Measurements from ENCODE around the gene MORN1. TPM values are rescaled to one million over a fixed set of nuclear protein-coding genes. Genes with fewer than 3 reads are reported as not detected.

MORN1 gene
- total and polyA plus RNA-seq, 2 donors (not counting 3 experiments of a cell fraction or from before 2014, with no cell fraction given), result 4.3 to 6.4 TPM

DNA sequence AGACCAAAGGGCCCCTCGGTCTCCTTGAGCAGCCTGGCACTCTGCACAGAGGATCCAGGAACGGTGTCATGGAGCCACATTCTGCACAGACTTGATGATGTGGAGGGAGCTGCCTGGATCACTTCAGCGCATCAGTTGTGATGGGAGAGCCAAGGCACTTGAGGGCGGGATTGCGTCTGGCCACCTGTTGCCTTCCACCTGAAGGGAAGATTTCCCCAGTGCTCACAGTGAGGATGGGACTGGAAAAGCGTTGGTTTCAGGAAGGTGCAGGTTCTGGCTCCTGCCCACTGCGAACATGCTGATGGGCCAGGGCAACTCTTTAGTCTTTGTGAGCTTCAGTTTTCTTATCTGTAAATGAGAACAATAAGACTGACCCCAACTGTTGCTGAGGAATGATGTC is 2.9 kb upstream of the MORN1 start:
- FAIRE-seq, result no peak
- no peak for TF ChIP-seq FOS (IDR thresholded peaks at IDR 0.05; ENCODE audit: borderline replicate concordance, insufficient read depth, low read length)
- TF ChIP-seq MYC (IDR thresholded peaks at IDR 0.05; ENCODE audit: low read depth, low read length), result no peak
- H2AFZ ChIP-seq (ENCODE audit: low read depth, low read length), result no peak overlapping the region
- CTCF ChIA-PET, result interaction anchor here (1.0 to 1.1 kb wide), 2 partner anchors 10 to 13 kb away, joined by 3 read pairs; no protein-coding TSS in a partner anchor
- BruUV-seq (replicated peaks), result no TSS peak
- no peak overlapping the region for H3K9ac ChIP-seq (replicated peaks; ENCODE audit: extremely low read depth, insufficient read depth, low read length)
- no peak for DNase-seq (ENCODE audit: low read depth, low spot score)
- intact Hi-C loops (cut with micrococcal nuclease), result no loop called here
- POLR2A ChIA-PET, result no interaction called here
- no peak overlapping the region for H3K27ac ChIP-seq (ENCODE audit: insufficient read depth, low read depth, low read length)
- H3K79me2 ChIP-seq (ENCODE audit: control insufficient read depth, insufficient read depth, low read length), result peaks cover 38% of the 10 kb centered on the region
- no peak overlapping the region for H3K4me2 ChIP-seq (ENCODE audit: insufficient read depth, low read length)
- dilution Hi-C loops (cut with MboI; ENCODE audit: extremely low pct_ligation_motif_present, low sequenced_read_pairs), result no loop called here
- H3K27me3 ChIP-seq (ENCODE audit: control insufficient read depth in 2 of 2, insufficient read depth in 2 of 2, low read length in 2 of 2), result no peaks in the 10 kb centered on the region
- H3K4me3 ChIP-seq (replicated peaks in 1 of 3; ENCODE audit: insufficient read depth in 1 of 3, low read depth in 1 of 3, low read length in 3 of 3), result no peak overlapping the region
- H4K20me1 ChIP-seq (replicated peaks; ENCODE audit: control insufficient read depth, extremely low read depth, insufficient read depth, low read length), result no peaks in the 10 kb centered on the region
- peaks cover 16% of the 10 kb centered on the region for H3K4me1 ChIP-seq (ENCODE audit: control insufficient read depth, extremely low read depth, insufficient read depth, low read length)
- no peaks in the 10 kb centered on the region for H3K9me3 ChIP-seq (replicated peaks; ENCODE audit: control insufficient read depth, insufficient read depth, low read length)
- H3K36me3 ChIP-seq (ENCODE audit: control insufficient read depth in 2 of 2, extremely low read depth in 1 of 2, insufficient read depth in 2 of 2, low read length in 2 of 2), result peaks cover 8 to 32% of the 10 kb centered on the region in 2 experiments
- no peaks in the 10 kb centered on the region for H3K9me1 ChIP-seq (replicated peaks; ENCODE audit: control insufficient read depth, extremely low read depth, insufficient read depth, low read length)

DNA sequence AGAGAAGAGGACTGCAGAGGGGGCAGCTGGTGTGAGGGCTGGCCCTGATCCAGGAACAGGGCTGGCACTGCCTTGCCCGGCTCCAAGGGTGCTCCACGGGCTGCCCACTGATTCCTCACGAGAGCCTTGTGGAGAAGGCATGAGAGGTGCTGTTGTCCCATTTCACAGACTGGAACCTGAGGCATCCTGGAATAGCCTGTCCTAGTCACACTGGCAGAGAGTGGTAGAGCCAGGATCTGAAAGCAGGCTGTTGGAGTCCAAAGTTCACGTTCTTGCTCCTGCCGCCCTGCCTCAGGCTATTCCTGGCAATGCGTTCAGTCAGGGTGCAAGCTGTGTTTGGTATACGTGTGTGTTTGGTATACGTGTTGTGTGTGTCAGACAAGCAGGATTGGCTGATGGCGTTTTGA is 2.1 kb upstream of the MORN1 start:
- no peak for FAIRE-seq

More for the DNA sequence above, 2.1 kb upstream of the MORN1 start:
- intact Hi-C loops (cut with micrococcal nuclease), result no loop called here
- BruUV-seq (replicated peaks), result no TSS peak
- Histone ChIP-seq H3K36me3 (ENCODE audit: control insufficient read depth in 2 of 2, extremely low read depth in 1 of 2, insufficient read depth in 2 of 2, low read length in 2 of 2) (peaks cover 7 to 28% of the 10 kb centered on the region in 2 experiments), H3K9ac (replicated peaks; ENCODE audit: extremely low read depth, insufficient read depth, low read length) (no peak overlapping the region), H3K4me3 (replicated peaks in 1 of 3; ENCODE audit: insufficient read depth in 1 of 3, low read depth in 1 of 3, low read length in 3 of 3) (no peak overlapping the region), H3K79me2 (ENCODE audit: control insufficient read depth, insufficient read depth, low read length) (peaks cover 37% of the 10 kb centered on the region), H3K27me3 (ENCODE audit: control insufficient read depth in 2 of 2, insufficient read depth in 2 of 2, low read length in 2 of 2) (no peaks in the 10 kb centered on the region), H4K20me1 (replicated peaks; ENCODE audit: control insufficient read depth, extremely low read depth, insufficient read depth, low read length) (no peaks in the 10 kb centered on the region), H3K4me1 (ENCODE audit: control insufficient read depth, extremely low read depth, insufficient read depth, low read length) (peaks cover 16% of the 10 kb centered on the region), H3K27ac (ENCODE audit: insufficient read depth, low read depth, low read length) (no peak overlapping the region), H3K9me3 (replicated peaks; ENCODE audit: control insufficient read depth, insufficient read depth, low read length) (no peaks in the 10 kb centered on the region), H3K9me1 (replicated peaks; ENCODE audit: control insufficient read depth, extremely low read depth, insufficient read depth, low read length) (no peaks in the 10 kb centered on the region), H3K4me2 (ENCODE audit: insufficient read depth, low read length) (no peak overlapping the region), H2AFZ (ENCODE audit: low read depth, low read length) (no peak overlapping the region)
- DNase-seq (ENCODE audit: low read depth, low spot score), result no peak
- POLR2A ChIA-PET, result no interaction called here
- TF ChIP-seq GATA2 (IDR thresholded peaks at IDR 0.05; ENCODE audit: insufficient read depth, insufficient read length, low read depth, low read length), result no peak
- TF ChIP-seq POLR2A (IDR thresholded peaks at IDR 0.05; ENCODE audit: low read depth, low read length), result no peak
- TF ChIP-seq MYC (IDR thresholded peaks at IDR 0.05; ENCODE audit: low read depth, low read length), result no peak
- TF ChIP-seq, protein P1, sequence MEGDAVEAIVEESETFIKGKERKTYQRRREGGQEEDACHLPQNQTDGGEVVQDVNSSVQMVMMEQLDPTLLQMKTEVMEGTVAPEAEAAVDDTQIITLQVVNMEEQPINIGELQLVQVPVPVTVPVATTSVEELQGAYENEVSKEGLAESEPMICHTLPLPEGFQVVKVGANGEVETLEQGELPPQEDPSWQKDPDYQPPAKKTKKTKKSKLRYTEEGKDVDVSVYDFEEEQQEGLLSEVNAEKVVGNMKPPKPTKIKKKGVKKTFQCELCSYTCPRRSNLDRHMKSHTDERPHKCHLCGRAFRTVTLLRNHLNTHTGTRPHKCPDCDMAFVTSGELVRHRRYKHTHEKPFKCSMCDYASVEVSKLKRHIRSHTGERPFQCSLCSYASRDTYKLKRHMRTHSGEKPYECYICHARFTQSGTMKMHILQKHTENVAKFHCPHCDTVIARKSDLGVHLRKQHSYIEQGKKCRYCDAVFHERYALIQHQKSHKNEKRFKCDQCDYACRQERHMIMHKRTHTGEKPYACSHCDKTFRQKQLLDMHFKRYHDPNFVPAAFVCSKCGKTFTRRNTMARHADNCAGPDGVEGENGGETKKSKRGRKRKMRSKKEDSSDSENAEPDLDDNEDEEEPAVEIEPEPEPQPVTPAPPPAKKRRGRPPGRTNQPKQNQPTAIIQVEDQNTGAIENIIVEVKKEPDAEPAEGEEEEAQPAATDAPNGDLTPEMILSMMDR (IDR thresholded peaks at IDR 0.05; ENCODE audit: extremely low read depth in 1 of 2, insufficient read depth in 1 of 2, low read depth in 1 of 2, low read length in 2 of 2), result no peak
- dilution Hi-C loops (cut with MboI; ENCODE audit: extremely low pct_ligation_motif_present, low sequenced_read_pairs), result no loop called here
- CTCF ChIA-PET, result interaction anchor here (1.1 to 2.8 kb wide), 2 partner anchors 12 to 198 kb away, joined by 3 to 36 read pairs; partner anchors contain the start of gene FAAP20
